ENCODE results near the gene BRINP1. TPM values are rescaled to one million over a fixed set of nuclear protein-coding genes. Genes with fewer than 3 reads are reported as not detected.

Gene BRINP1
- total and polyA plus RNA-seq, 10 of the 15 experiments (the other 5 are each of a cell fraction or from before 2014, with no cell fraction given) = not detected

DNA sequence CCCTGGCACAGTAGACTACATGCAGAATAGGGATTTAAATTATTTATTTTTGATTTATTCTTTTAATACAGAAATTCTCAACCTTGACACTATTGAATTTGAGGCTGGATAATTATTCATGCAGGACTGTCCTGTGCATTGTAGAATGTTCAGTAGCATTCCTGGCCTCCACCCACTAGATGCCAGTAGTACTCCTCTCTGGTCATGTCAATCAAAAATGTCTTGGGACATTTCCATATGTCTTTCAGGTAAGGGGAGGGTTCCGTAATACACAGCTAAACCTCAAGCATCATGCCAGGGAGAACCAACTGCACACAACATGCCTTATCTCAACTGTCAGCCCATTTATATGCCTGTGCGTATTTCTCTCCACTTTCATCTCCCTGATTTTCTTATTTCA is 231.8 kb downstream of the BRINP1 start:
- Histone ChIP-seq H3K27ac (ENCODE audit: control insufficient read depth, insufficient read depth) (no peak overlapping the region), H3K4me3 (no peak overlapping the region), H4K20me1 (ENCODE audit: control insufficient read depth, insufficient read depth) (no peaks in the 10 kb centered on the region), H3K9ac (ENCODE audit: control insufficient read depth, insufficient read depth, low read length) (no peak overlapping the region), H3K9me3 (replicated peaks; ENCODE audit: control insufficient read depth, insufficient read depth, low read length) (no peaks in the 10 kb centered on the region), H2AFZ (ENCODE audit: control insufficient read depth, low read depth, low read length) (no peak overlapping the region), H3K4me2 (ENCODE audit: control insufficient read depth, insufficient read depth) (no peak overlapping the region), H3K27me3 (replicated peaks in 1 of 2; ENCODE audit: control insufficient read depth in 2 of 2, insufficient read depth in 2 of 2, low read length in 1 of 2) (no peaks in the 10 kb centered on the region), H3K36me3 (ENCODE audit: control insufficient read depth in 2 of 2, insufficient read depth in 2 of 2, low read length in 1 of 2) (no peaks in the 10 kb centered on the region), H3K79me2 (ENCODE audit: control insufficient read depth, insufficient read depth, low read length) (no peaks in the 10 kb centered on the region), H3K4me1 (ENCODE audit: control insufficient read depth, insufficient read depth, low read length) (no peaks in the 10 kb centered on the region)
- SMC1A ChIA-PET (ENCODE audit: uncharacterized antibody, unreplicated experiment) = no interaction called here
- DNase-seq (ENCODE audit: low read depth, low spot score) (no peak), FAIRE-seq (no peak), ATAC-seq (no peak)
- no peak for TF ChIP-seq SUPT20H (IDR thresholded peaks at IDR 0.05; ENCODE audit: borderline replicate concordance, control insufficient read depth, low read depth, low read length)
- TF ChIP-seq, protein P1, sequence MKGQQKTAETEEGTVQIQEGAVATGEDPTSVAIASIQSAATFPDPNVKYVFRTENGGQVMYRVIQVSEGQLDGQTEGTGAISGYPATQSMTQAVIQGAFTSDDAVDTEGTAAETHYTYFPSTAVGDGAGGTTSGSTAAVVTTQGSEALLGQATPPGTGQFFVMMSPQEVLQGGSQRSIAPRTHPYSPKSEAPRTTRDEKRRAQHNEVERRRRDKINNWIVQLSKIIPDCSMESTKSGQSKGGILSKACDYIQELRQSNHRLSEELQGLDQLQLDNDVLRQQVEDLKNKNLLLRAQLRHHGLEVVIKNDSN (IDR thresholded peaks at IDR 0.05; ENCODE audit: borderline replicate concordance, extremely low read length, insufficient read depth, low read depth, low read length) = no peak
- no peak for TF ChIP-seq BCL11A (IDR thresholded peaks at IDR 0.05; ENCODE audit: low read depth, low read length)
- no peak for TF ChIP-seq RELA (IDR thresholded peaks at IDR 0.05; ENCODE audit: borderline replicate concordance, partially characterized antibody)
- TF ChIP-seq IKZF2 (IDR thresholded peaks at IDR 0.05) = no peak
- no peak for TF ChIP-seq MEF2A (IDR thresholded peaks at IDR 0.05; ENCODE audit: insufficient read depth, low read depth, low read length)
- TF ChIP-seq BRCA1 (IDR thresholded peaks at IDR 0.05; ENCODE audit: low read depth, low read length) = no peak
- TF ChIP-seq MXI1 (IDR thresholded peaks at IDR 0.05; ENCODE audit: low read depth, low read length) = no peak
- TF ChIP-seq, protein P2, sequence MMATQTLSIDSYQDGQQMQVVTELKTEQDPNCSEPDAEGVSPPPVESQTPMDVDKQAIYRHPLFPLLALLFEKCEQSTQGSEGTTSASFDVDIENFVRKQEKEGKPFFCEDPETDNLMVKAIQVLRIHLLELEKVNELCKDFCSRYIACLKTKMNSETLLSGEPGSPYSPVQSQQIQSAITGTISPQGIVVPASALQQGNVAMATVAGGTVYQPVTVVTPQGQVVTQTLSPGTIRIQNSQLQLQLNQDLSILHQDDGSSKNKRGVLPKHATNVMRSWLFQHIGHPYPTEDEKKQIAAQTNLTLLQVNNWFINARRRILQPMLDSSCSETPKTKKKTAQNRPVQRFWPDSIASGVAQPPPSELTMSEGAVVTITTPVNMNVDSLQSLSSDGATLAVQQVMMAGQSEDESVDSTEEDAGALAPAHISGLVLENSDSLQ (IDR thresholded peaks at IDR 0.05) = no peak
- TF ChIP-seq RCOR1 (conservative IDR thresholded peaks at IDR 0.05; ENCODE audit: low read depth, low read length) = no peak
- no peak for TF ChIP-seq JUNB (IDR thresholded peaks at IDR 0.05)
- TF ChIP-seq ZNF384 (IDR thresholded peaks at IDR 0.05; ENCODE audit: borderline replicate concordance, low read depth, low read length) = no peak
- TF ChIP-seq, protein P3, sequence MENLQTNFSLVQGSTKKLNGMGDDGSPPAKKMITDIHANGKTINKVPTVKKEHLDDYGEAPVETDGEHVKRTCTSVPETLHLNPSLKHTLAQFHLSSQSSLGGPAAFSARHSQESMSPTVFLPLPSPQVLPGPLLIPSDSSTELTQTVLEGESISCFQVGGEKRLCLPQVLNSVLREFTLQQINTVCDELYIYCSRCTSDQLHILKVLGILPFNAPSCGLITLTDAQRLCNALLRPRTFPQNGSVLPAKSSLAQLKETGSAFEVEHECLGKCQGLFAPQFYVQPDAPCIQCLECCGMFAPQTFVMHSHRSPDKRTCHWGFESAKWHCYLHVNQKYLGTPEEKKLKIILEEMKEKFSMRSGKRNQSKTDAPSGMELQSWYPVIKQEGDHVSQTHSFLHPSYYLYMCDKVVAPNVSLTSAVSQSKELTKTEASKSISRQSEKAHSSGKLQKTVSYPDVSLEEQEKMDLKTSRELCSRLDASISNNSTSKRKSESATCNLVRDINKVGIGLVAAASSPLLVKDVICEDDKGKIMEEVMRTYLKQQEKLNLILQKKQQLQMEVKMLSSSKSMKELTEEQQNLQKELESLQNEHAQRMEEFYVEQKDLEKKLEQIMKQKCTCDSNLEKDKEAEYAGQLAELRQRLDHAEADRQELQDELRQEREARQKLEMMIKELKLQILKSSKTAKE (IDR thresholded peaks at IDR 0.05; ENCODE audit: low read depth, poor library complexity, severe bottlenecking) = no peak
- no peak for TF ChIP-seq ZNF24 (IDR thresholded peaks at IDR 0.05)
- TF ChIP-seq SP1 (IDR thresholded peaks at IDR 0.05; ENCODE audit: low read depth, low read length) = no peak
- TF ChIP-seq, protein P4, sequence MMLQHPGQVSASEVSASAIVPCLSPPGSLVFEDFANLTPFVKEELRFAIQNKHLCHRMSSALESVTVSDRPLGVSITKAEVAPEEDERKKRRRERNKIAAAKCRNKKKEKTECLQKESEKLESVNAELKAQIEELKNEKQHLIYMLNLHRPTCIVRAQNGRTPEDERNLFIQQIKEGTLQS (IDR thresholded peaks at IDR 0.05; ENCODE audit: borderline replicate concordance, extremely low read depth, low read depth, low read length) = no peak
- POLR2A ChIA-PET = no interaction called here
- 3% methylated on average over 2 of the region's 2 CpGs for WGBS (ENCODE audit: insufficient coverage, insufficient replicate concordance, low lambda C conversion rate, missing lambda C conversion rate)
- in situ Hi-C loops (cut with MboI) = no loop called here
- CTCF ChIA-PET = no interaction called here
- intact Hi-C loops (cut with micrococcal nuclease; ENCODE audit: unreplicated experiment) = no loop called here
- no TSS peak for BruUV-seq (replicated peaks)
- RAD21 ChIA-PET (ENCODE audit: unreplicated experiment) = no interaction called here

Measured in GM12878 (cell line).